C4-2B (cell line): ENCODE measurements around the gene BCKDK.

Experiments
- CTCF ChIP-seq: fragments of 450-650 bp; conservative IDR thresholded peaks from 2 replicates; pipeline ENCODE4 v1.5.1; 2017; ENCODE audit warnings: mild to moderate bottlenecking
- ZFX ChIP-seq: fragments of 450-650 bp; IDR thresholded peaks from 2 replicates; pipeline ENCODE4 v1.6.1; 2017

- TF ChIP-seq CTCF (no peak), ZFX (no peak)
Measured at GRCh38 chr16:31083981-31084380, 24.2 kb upstream of the BCKDK start.
